GM18519 (cell line): ENCODE data around the gene NR2F1.

Experiments
- ATAC-seq: cut with Tn5 transposase; IDR thresholded peaks from one replicate; pipeline ENCODE4 v1.9.1; 2021; ENCODE audit warnings: mild to moderate bottlenecking, moderate library complexity; ENCODE audit not compliant: unreplicated experiment, low FRiP score

NR2F1 gene

DNA sequence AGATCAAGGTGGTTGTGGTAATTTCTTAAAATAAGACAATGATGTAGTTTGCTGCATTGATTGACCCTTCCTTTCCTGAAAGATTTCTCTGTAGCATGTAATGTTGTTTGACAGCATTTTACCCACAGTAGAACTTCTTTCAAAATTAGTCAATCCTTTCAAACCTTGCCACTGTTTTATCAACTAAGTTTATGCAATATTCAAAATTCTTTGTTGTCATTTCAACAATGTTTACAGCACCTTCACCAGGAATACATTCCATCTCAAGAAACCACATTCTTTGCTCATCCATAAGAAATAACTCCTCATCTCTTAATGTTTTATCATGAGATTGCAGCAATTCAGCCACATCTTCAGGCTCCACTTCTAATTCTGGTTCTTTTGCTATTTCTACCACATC is 43.8 kb downstream of the NR2F1 start:
- ATAC-seq, result no peak

- no peak for ATAC-seq
These were observed 49.3 kb downstream of the NR2F1 start for GRCh38 chr5:93632327-93632726.

DNA sequence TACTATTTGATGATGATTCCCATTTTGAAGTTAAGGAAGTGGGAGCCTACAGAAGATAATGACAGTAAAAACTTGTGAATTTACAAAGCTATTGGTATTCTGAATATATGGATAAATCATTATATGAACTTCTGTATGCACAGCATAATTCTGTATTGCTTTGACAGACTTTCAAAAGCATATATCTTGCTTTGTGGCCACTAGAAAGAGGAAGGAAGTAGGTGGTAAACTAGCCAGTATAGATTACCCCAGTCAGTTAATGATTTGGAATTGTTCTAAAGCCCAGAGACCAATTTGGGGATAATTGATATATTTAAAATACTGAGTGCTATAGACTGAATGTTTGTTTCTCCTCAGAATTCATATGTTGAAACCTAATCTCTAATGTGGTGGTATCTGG is 53.0 kb downstream of the NR2F1 start:
- no peak for ATAC-seq

- ATAC-seq, result no peak
These were observed 53.8 kb downstream of the NR2F1 start for GRCh38 chr5:93636837-93637236.

GRCh38 chr5:93637697-93638096 is 54.7 kb downstream of the NR2F1 start:
- ATAC-seq, result no peak

GRCh38 chr5:93642526-93642925 is 59.5 kb downstream of the NR2F1 start:
- ATAC-seq, result no peak
